ENCODE data around the gene PRKN.

DNA sequence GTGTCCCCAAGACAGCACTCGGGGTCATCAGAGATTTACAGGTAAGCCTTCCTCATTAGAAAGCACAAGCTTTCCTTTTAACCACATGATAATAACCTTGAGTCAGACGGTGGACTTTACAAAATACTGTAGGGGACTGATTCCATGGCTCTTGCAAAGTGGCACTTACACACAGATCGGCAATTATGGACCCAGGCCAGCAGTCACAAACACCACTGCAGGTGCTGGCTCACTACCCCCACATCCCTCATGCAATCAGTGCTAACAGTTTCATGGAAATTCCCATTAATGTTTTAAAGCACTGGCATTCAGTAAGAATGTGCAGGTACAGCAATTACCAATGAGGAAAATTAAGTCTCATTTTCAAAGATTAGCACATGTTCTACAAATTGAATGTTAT lies 516.5 kb downstream of the PRKN start:
- TF ChIP-seq, protein P1, sequence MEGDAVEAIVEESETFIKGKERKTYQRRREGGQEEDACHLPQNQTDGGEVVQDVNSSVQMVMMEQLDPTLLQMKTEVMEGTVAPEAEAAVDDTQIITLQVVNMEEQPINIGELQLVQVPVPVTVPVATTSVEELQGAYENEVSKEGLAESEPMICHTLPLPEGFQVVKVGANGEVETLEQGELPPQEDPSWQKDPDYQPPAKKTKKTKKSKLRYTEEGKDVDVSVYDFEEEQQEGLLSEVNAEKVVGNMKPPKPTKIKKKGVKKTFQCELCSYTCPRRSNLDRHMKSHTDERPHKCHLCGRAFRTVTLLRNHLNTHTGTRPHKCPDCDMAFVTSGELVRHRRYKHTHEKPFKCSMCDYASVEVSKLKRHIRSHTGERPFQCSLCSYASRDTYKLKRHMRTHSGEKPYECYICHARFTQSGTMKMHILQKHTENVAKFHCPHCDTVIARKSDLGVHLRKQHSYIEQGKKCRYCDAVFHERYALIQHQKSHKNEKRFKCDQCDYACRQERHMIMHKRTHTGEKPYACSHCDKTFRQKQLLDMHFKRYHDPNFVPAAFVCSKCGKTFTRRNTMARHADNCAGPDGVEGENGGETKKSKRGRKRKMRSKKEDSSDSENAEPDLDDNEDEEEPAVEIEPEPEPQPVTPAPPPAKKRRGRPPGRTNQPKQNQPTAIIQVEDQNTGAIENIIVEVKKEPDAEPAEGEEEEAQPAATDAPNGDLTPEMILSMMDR (IDR thresholded peaks at IDR 0.05; ENCODE audit: borderline replicate concordance, extremely low read depth, low read length, poor library complexity, severe bottlenecking): no peak
- no peak for TF ChIP-seq EZH2 (IDR thresholded peaks at IDR 0.05; ENCODE audit: borderline replicate concordance, low read depth, low read length, severe bottlenecking)

Data from DND-41 (cell line).